H1 (cell line): ENCODE measurements around the gene PMEPA1. TPM values are rescaled to one million over a fixed set of nuclear protein-coding genes. Genes with fewer than 3 reads are reported as not detected.

Source experiments
- CTCF ChIA-PET: fragments of 300-600 bp; sonication (Branson Sonifier 250); formaldehyde crosslinking; loops from one replicate; lab custom pipeline; 2021; ENCODE audit not compliant: partially characterized antibody; lab: Charles Lee
- POLR2A ChIA-PET: fragments of 300-600 bp; sonication (Branson Sonifier 250); formaldehyde crosslinking; loops from one replicate; lab custom pipeline; 2021; ENCODE audit warnings: inconsistent platforms; ENCODE audit not compliant: partially characterized antibody; lab: Charles Lee
- DNase-seq, 2 experiments: peaks; one replicate each; pipeline versions ENCODE4 v3.0.0 to v3.0.0-alpha.2; 2010 to 2022; ENCODE audit warnings: low spot score in 2 of 2, low read depth in 1 of 2, mixed read lengths in 1 of 2
- FAIRE-seq: peaks from 2 replicates; lab custom pipeline; 2011; peaks lifted over from hg19 to GRCh38; lab: Jason Lieb, UNC
- H2AFZ ChIP-seq: 2 replicates; pipeline ENCODE4 v1.8.1; 2012; ENCODE audit warnings: low read length, inconsistent platforms
- H2AK5ac ChIP-seq: 2 replicates; pipeline ENCODE4 v1.6.1; 2013; ENCODE audit warnings: low read depth, low read length
- H2BK120ac ChIP-seq: replicated peaks from 2 replicates; pipeline ENCODE3; 2013; ENCODE audit warnings: low read depth, low read length, inconsistent platforms
- H2BK12ac ChIP-seq: 2 replicates; pipeline ENCODE4 v1.6.1; 2013; ENCODE audit warnings: low read depth, low read length
- H2BK15ac ChIP-seq: 2 replicates; pipeline ENCODE4 v1.6.1; 2013; ENCODE audit warnings: low read length
- H2BK20ac ChIP-seq: 2 replicates; pipeline ENCODE4 v1.6.1; 2013; ENCODE audit warnings: low read length
- H2BK5ac ChIP-seq: 2 replicates; pipeline ENCODE4 v1.6.1; 2013; ENCODE audit warnings: low read depth, low read length
- H3K14ac ChIP-seq: 2 replicates; pipeline ENCODE4 v1.6.1; 2013; ENCODE audit warnings: inconsistent platforms; ENCODE audit not compliant: insufficient read length
- H3K18ac ChIP-seq: 2 replicates; pipeline ENCODE4 v1.6.1; 2013; ENCODE audit warnings: low read length; ENCODE audit errors: extremely low read depth
- H3K23ac ChIP-seq: 2 replicates; pipeline ENCODE4 v1.6.1; 2013; ENCODE audit warnings: inconsistent platforms; ENCODE audit not compliant: insufficient read length
- H3K23me2 ChIP-seq: 2 replicates; pipeline ENCODE4 v1.6.1; 2013; ENCODE audit warnings: low read depth, low read length
- H3K27ac ChIP-seq: 2 replicates; pipeline ENCODE4 v1.6.1; 2011; ENCODE audit warnings: low read depth, low read length, inconsistent platforms
- H3K27me3 ChIP-seq, 4 experiments: replicated peaks in 1 of 4; 1 replicate in 1 of 4; 2 replicates in 3 of 4; pipeline versions ENCODE4 v1.6.1 to v1.8.1; 2011 to 2013; ENCODE audit warnings: low read length in 3 of 4, mild to moderate bottlenecking in 3 of 4, inconsistent platforms in 2 of 4, mixed read lengths in 2 of 4, moderate library complexity in 1 of 4; ENCODE audit not compliant: control insufficient read depth in 3 of 4, insufficient read depth in 3 of 4; ENCODE audit errors: extremely low read depth in 1 of 4
- H3K36me3 ChIP-seq, 4 experiments: 2 replicates each; pipeline versions ENCODE4 v1.6.1 to v1.8.1; 2011 to 2013; ENCODE audit warnings: mild to moderate bottlenecking in 4 of 4, low read length in 3 of 4, moderate library complexity in 2 of 4, control low read depth in 1 of 4, inconsistent platforms in 1 of 4; ENCODE audit not compliant: insufficient read depth in 4 of 4, control insufficient read depth in 2 of 4
- H3K4ac ChIP-seq: replicated peaks from 2 replicates; pipeline ENCODE3; 2013; ENCODE audit warnings: low read length, low read depth, mixed read lengths, inconsistent platforms; ENCODE audit not compliant: insufficient read length
- H3K4me1 ChIP-seq, 4 experiments: replicated peaks in 1 of 4; 1 replicate in 1 of 4; 2 replicates in 3 of 4; pipeline versions ENCODE4 v1.6.1 to v1.8.1; 2011 to 2013; ENCODE audit warnings: low read length in 3 of 4, inconsistent platforms in 2 of 4, mixed read lengths in 1 of 4; ENCODE audit not compliant: insufficient read depth in 4 of 4, control insufficient read depth in 3 of 4
- H3K4me2 ChIP-seq, 2 experiments: 2 replicates each; pipeline versions ENCODE4 v1.6.1 to v1.8.1; 2011 to 2013; ENCODE audit warnings: low read depth in 2 of 2, low read length in 2 of 2, control low read depth in 1 of 2, inconsistent platforms in 1 of 2, mild to moderate bottlenecking in 1 of 2; ENCODE audit not compliant: insufficient read depth in 1 of 2
- H3K4me3 ChIP-seq, 4 experiments: fragments of 200-600, 300-600 bp in 1 of 4; sonication (generic), shearing (Covaris generic), sonication (Bioruptor Twin) in 1 of 4; 2 replicates each; pipeline versions ENCODE4 v1.5.1 to v1.8.1; 2011 to 2016; ENCODE audit warnings: low read length in 4 of 4, low read depth in 3 of 4, control low read depth in 2 of 4, inconsistent platforms in 2 of 4, mild to moderate bottlenecking in 2 of 4, mixed read lengths in 1 of 4, moderate library complexity in 1 of 4; ENCODE audit not compliant: insufficient read depth in 2 of 4; ENCODE audit errors: extremely low read depth in 1 of 4
- H3K56ac ChIP-seq: replicated peaks from 2 replicates; pipeline ENCODE3; 2013; ENCODE audit warnings: low read depth, mild to moderate bottlenecking, mixed read lengths, low read length, inconsistent platforms; ENCODE audit not compliant: insufficient read length
- H3K79me1 ChIP-seq: 2 replicates; pipeline ENCODE4 v1.6.1; 2013; ENCODE audit warnings: low read depth, low read length, control low read depth
- H3K79me2 ChIP-seq, 2 experiments: 2 replicates each; pipeline versions ENCODE4 v1.6.1 to v1.8.1; 2012 to 2013; ENCODE audit warnings: low read length in 2 of 2, mild to moderate bottlenecking in 2 of 2, inconsistent platforms in 1 of 2; ENCODE audit not compliant: insufficient read depth in 2 of 2, control insufficient read depth in 1 of 2
- H3K9ac ChIP-seq, 4 experiments: replicated peaks in 1 of 4; 1 replicate in 1 of 4; 2 replicates in 3 of 4; pipeline versions ENCODE4 v1.6.1 to v1.8.1; 2011 to 2013; ENCODE audit warnings: low read depth in 3 of 4, low read length in 3 of 4, control low read depth in 2 of 4, mild to moderate bottlenecking in 2 of 4, moderate library complexity in 2 of 4, inconsistent platforms in 1 of 4; ENCODE audit errors: extremely low read depth in 1 of 4
- H3K9me3 ChIP-seq, 2 experiments: 2 replicates each; pipeline versions ENCODE4 v1.6.1 to v1.8.1; 2012 to 2013; ENCODE audit warnings: mild to moderate bottlenecking in 2 of 2, moderate library complexity in 2 of 2, control low read depth in 1 of 2, inconsistent platforms in 1 of 2, low read depth in 1 of 2, low read length in 1 of 2, mixed read lengths in 1 of 2; ENCODE audit not compliant: insufficient read depth in 2 of 2
- H4K20me1 ChIP-seq, 2 experiments: replicated peaks in 1 of 2; 2 replicates each; pipeline versions ENCODE3 to v1.8.1; 2011 to 2013; ENCODE audit warnings: inconsistent platforms in 2 of 2, low read length in 2 of 2, mild to moderate bottlenecking in 1 of 2; ENCODE audit not compliant: insufficient read depth in 2 of 2, control insufficient read depth in 1 of 2
- H4K5ac ChIP-seq: 2 replicates; pipeline ENCODE4 v1.6.1; 2013; ENCODE audit warnings: low read length, low read depth, mixed read lengths, inconsistent platforms; ENCODE audit not compliant: insufficient read length
- H4K8ac ChIP-seq: 2 replicates; pipeline ENCODE4 v1.8.0; 2013; ENCODE audit warnings: mild to moderate bottlenecking, moderate library complexity, low read length, inconsistent platforms; ENCODE audit not compliant: insufficient read depth; ENCODE audit errors: extremely low read depth
- H4K91ac ChIP-seq: replicated peaks from 2 replicates; pipeline ENCODE3; 2013; ENCODE audit warnings: low read length, mixed read lengths, inconsistent platforms; ENCODE audit not compliant: insufficient read length
- BACH1 ChIP-seq: IDR thresholded peaks from 2 replicates; pipeline ENCODE4 v1.6.1; 2012; ENCODE audit warnings: low read length, improper control_type of control experiment
- BRCA1 ChIP-seq: IDR thresholded peaks from 2 replicates; pipeline ENCODE4 v1.6.1; 2012; ENCODE audit warnings: low read depth, low read length, improper control_type of control experiment
- CBX5 ChIP-seq: fragments of 300-800, 300-1000 bp; sonication (generic); IDR thresholded peaks from 2 replicates; pipeline ENCODE4 v1.7.1; 2016; ENCODE audit warnings: antibody characterized with exemption, low read length, low read depth
- CBX8 ChIP-seq: fragments of 300-800, 300-1000 bp; sonication (generic); IDR thresholded peaks from 2 replicates; pipeline ENCODE4 v1.7.1; 2016; ENCODE audit warnings: low read depth, low read length, borderline replicate concordance
- CTBP2 ChIP-seq: IDR thresholded peaks from 2 replicates; pipeline ENCODE4 v1.7.0; 2011; ENCODE audit warnings: borderline replicate concordance, mild to moderate bottlenecking, moderate library complexity, mixed read lengths, low read length; ENCODE audit not compliant: insufficient read depth, insufficient read length
- EGR1 ChIP-seq: IDR thresholded peaks from 2 replicates; pipeline ENCODE4 v1.6.1; 2011; ENCODE audit warnings: low read depth, low read length, borderline replicate concordance
- FOSL1 ChIP-seq: IDR thresholded peaks from 2 replicates; pipeline ENCODE4 v1.6.1; 2011; ENCODE audit warnings: mild to moderate bottlenecking, low read depth, low read length, moderate library complexity; ENCODE audit not compliant: insufficient read depth
- KDM1A ChIP-seq: fragments of 200-600, 300-600 bp; sonication (generic); IDR thresholded peaks from 2 replicates; pipeline ENCODE4 v1.7.1; 2016; ENCODE audit warnings: mild to moderate bottlenecking, low read length, borderline replicate concordance
- NRF1 ChIP-seq: IDR thresholded peaks from 2 replicates; pipeline ENCODE4 v1.6.1; 2011; ENCODE audit warnings: mild to moderate bottlenecking, low read depth, low read length, improper control_type of control experiment
- POU5F1 ChIP-seq: IDR thresholded peaks from 2 replicates; pipeline ENCODE4 v1.6.1; 2011; ENCODE audit warnings: low read depth, mild to moderate bottlenecking, low read length, moderate library complexity
- RBBP5 ChIP-seq: IDR thresholded peaks from 2 replicates; pipeline ENCODE4 v1.7.1; 2012; ENCODE audit warnings: low read depth, mild to moderate bottlenecking, inconsistent platforms, low read length, moderate library complexity, borderline replicate concordance
- RXRA ChIP-seq: IDR thresholded peaks from 2 replicates; pipeline ENCODE4 v1.6.1; 2011; ENCODE audit warnings: low read depth, mild to moderate bottlenecking, low read length, moderate library complexity; ENCODE audit not compliant: insufficient read depth
- TBP ChIP-seq: IDR thresholded peaks from 2 replicates; pipeline ENCODE4 v1.6.1; 2011; ENCODE audit warnings: low read depth, low read length, improper control_type of control experiment
- whole genome bisulfite sequencing, 2 experiments: shearing (Covaris generic) in 1 of 2; methylation state at CpG; one replicate each; pipeline versions ENCODE4 v1.1.6 to v1.1.7; 2013 to 2015; ENCODE audit warnings: low lambda C conversion rate in 2 of 2, mixed read lengths in 2 of 2, inconsistent platforms in 1 of 2, low coverage in 1 of 2, missing lambda C conversion rate in 1 of 2; ENCODE audit not compliant: insufficient replicate concordance in 2 of 2, insufficient coverage in 1 of 2, insufficient read length in 1 of 2; ENCODE audit errors: extremely low coverage in 1 of 2, missing lambda C conversion rate in 1 of 2; 5-methylcytosine and 5-hydroxymethylcytosine counted together
- polyA plus RNA-seq, 7 experiments: library from polyadenylated mRNA; depleted of rRNA in 3 of 7; stranded (reverse) in 5 of 7; unstranded in 2 of 7; fragments of >200 nt in 5 of 7; fragments of 200-250 nt in 2 of 7; gene quantifications; 1 replicate in 5 of 7; 2 replicates in 1 of 7; 4 replicates in 1 of 7; pipeline versions ENCODE4 v1.2.1 to v1.2.3, GENCODE V29; 2011 to 2013; ENCODE audit warnings: missing spikeins in 2 of 7, mixed read lengths in 2 of 7
- total RNA-seq: library from RNA; stranded (reverse); fragmentation: NEBNext Ultra II Directional; extraction: Animal tissue kit (Norgen Biotek cat#: 25700); gene quantifications from 2 replicates; pipeline ENCODE4 v1.2.1, GENCODE V29; 2021

PMEPA1 gene
- total and polyA plus RNA-seq, 2 of the 8 experiments (the other 6 are each of a cell fraction or from before 2014, with no cell fraction given): 12.7 to 20.5 TPM

DNA sequence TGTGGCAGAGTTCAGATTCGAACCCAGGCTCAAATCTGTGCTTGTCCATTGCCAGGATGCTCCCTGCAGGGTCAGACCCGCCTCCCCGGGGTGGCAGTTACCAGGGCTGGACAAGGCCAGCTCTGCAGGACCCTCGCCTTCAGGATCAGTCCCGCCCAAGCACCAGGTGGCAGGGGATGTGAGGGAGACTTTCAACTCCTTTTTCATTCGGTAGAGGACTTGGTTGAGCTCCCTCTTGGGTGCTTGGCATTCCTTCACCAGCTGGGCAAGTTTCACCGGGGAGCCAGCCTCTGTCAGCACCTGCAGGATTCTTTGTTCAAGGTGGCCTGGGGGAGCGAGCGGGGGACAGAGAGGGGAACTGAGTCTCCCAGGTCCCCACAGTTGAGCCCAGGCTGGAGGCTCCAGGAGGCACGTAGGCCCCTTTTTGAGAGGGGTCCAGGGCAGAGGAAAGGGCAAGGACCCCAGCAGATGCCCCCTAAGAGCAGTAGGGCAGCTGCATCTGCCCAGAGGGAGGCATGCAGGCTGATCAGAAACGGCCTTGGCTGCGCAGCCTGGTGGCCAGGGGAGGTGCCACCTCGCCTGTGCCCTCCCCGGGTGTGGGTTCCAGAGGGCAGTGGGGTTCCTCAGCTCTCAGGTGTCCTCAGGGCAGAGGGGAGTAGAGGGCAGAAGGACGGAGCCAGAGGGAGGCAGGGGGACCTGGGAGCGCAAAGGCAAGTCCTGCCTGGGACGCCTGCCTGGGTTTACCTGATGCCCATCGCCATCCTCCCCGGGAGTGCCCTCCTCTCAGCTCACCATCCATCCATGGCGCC, 93.5 kb downstream of the PMEPA1 start:
- no peaks in the 10 kb centered on the region for H3K79me1 ChIP-seq
- H2AK5ac ChIP-seq: no peak overlapping the region
- no peak overlapping the region for H3K9ac ChIP-seq
- CTCF ChIA-PET: interaction anchor here (0.6 to 2.1 kb wide), 6 partner anchors 22 to 593 kb away, joined by 3 to 6 read pairs (median 4); no protein-coding TSS in a partner anchor
- H3K4me3 ChIP-seq: no peak overlapping the region
- no peak overlapping the region for H2BK20ac ChIP-seq
- H4K5ac ChIP-seq: no peak overlapping the region
- H4K8ac ChIP-seq: no peak overlapping the region
- POLR2A ChIA-PET: no interaction called here
- H3K56ac ChIP-seq: no peak overlapping the region
- H3K4me1 ChIP-seq: no peaks in the 10 kb centered on the region
- H3K23ac ChIP-seq: no peak overlapping the region
- no peak overlapping the region for H2AFZ ChIP-seq
- no peak overlapping the region for H3K4ac ChIP-seq
- H3K4me2 ChIP-seq: no peak overlapping the region
- WGBS, 2 experiments: 92% methylated on average over 20 of the region's 20 CpGs; no CpG with 5 or more reads in 1 of the 2 experiments
- H3K18ac ChIP-seq: no peak overlapping the region
- no peaks in the 10 kb centered on the region for H3K36me3 ChIP-seq
- H2BK120ac ChIP-seq: no peak overlapping the region
- FAIRE-seq (no peak), DNase-seq (peak in 1 of 2 experiments; percentile 31)
- no peaks in the 10 kb centered on the region for H3K79me2 ChIP-seq
- no peaks in the 10 kb centered on the region for H3K27me3 ChIP-seq
- H3K23me2 ChIP-seq: no peaks in the 10 kb centered on the region
- no peaks in the 10 kb centered on the region for H3K9me3 ChIP-seq
- no peak overlapping the region for H4K91ac ChIP-seq
- no peak overlapping the region for H3K14ac ChIP-seq
- no peak overlapping the region; the same call in 1 of the 2 replicates for H2BK5ac ChIP-seq
- no peaks in the 10 kb centered on the region for H4K20me1 ChIP-seq
- no peak overlapping the region for H2BK12ac ChIP-seq
- no peak overlapping the region for H2BK15ac ChIP-seq
- H3K27ac ChIP-seq: no peak overlapping the region
- TF ChIP-seq TBP (no peak), POU5F1 (no peak), EGR1 (no peak), BRCA1 (no peak), FOSL1 (no peak), KDM1A (no peak), CTBP2 (no peak), RXRA (no peak), CBX8 (no peak), CBX5 (no peak), RBBP5 (no peak), NRF1 (no peak), BACH1 (no peak)
